CD14-positive monocyte (primary cell): ENCODE results near the gene CHIT1. TPM values are rescaled to one million over a fixed set of nuclear protein-coding genes. Genes with fewer than 3 reads are reported as not detected.
A peak's percentile ranks its signal among the peaks of the same experiment; 100 is the strongest.

Source experiments
- DNase-seq, 3 donors: peaks; one replicate each; pipeline ENCODE4 v3.0.0-alpha.2; 2011 to 2022
- H2AFZ ChIP-seq: 2 replicates; pipeline ENCODE4 v1.6.0; 2012; ENCODE audit warnings: mild to moderate bottlenecking, low read depth, low read length, inconsistent platforms; ENCODE audit not compliant: insufficient read depth, poor library complexity, severe bottlenecking
- H3K27ac ChIP-seq, 2 donors: 1 replicate in 1 of 2; 2 replicates in 1 of 2; pipeline ENCODE4 v1.5.1; 2012 to 2013; ENCODE audit warnings: low read length in 2 of 2, control low read depth in 1 of 2, inconsistent platforms in 1 of 2, low read depth in 1 of 2, mild to moderate bottlenecking in 1 of 2
- H3K27me3 ChIP-seq, 2 donors: one replicate each; pipeline versions ENCODE4 v1.6.0 to v1.6.1; 2011 to 2013; ENCODE audit warnings: low read length in 2 of 2; ENCODE audit not compliant: control insufficient read depth in 2 of 2, insufficient read depth in 2 of 2
- H3K36me3 ChIP-seq, 2 donors: replicated peaks in 1 of 2; 1 replicate in 1 of 2; 2 replicates in 1 of 2; pipeline versions ENCODE4 v1.5.1 to v1.6.1; 2012 to 2013; ENCODE audit warnings: low read length in 2 of 2, control low read depth in 1 of 2, inconsistent platforms in 1 of 2, mild to moderate bottlenecking in 1 of 2; ENCODE audit not compliant: insufficient read depth in 2 of 2, control insufficient read depth in 1 of 2
- H3K4me1 ChIP-seq, 2 donors: 1 replicate in 1 of 2; 2 replicates in 1 of 2; pipeline versions ENCODE4 v1.5.1 to v1.6.1; 2012 to 2013; ENCODE audit warnings: low read length in 2 of 2, control low read depth in 1 of 2, inconsistent platforms in 1 of 2, mild to moderate bottlenecking in 1 of 2, moderate library complexity in 1 of 2; ENCODE audit not compliant: insufficient read depth in 2 of 2, control insufficient read depth in 1 of 2
- H3K4me2 ChIP-seq: replicated peaks from 2 replicates; pipeline ENCODE3; 2012; ENCODE audit warnings: low read length, moderate library complexity, mild to moderate bottlenecking; ENCODE audit not compliant: poor library complexity, severe bottlenecking; ENCODE audit errors: extremely low read depth
- H3K4me3 ChIP-seq, 3 experiments: fragments of 200-600 bp in 1 of 3; sonication (generic) in 1 of 3; replicated peaks in 1 of 3; 1 replicate in 2 of 3; 2 replicates in 1 of 3; pipeline ENCODE4 v1.5.1; 2011 to 2013; ENCODE audit warnings: low read length in 3 of 3, mild to moderate bottlenecking in 3 of 3, control low read depth in 2 of 3, low read depth in 2 of 3, inconsistent platforms in 1 of 3, moderate library complexity in 1 of 3
- H3K79me2 ChIP-seq: 2 replicates; pipeline ENCODE4 v1.6.0; 2012; ENCODE audit warnings: mild to moderate bottlenecking, control low read depth, inconsistent platforms, low read length, moderate library complexity; ENCODE audit not compliant: insufficient read depth
- H3K9ac ChIP-seq: 2 replicates; pipeline ENCODE4 v1.6.0; 2017; ENCODE audit warnings: low read length, mild to moderate bottlenecking; ENCODE audit not compliant: insufficient read depth, poor library complexity, severe bottlenecking
- H3K9me3 ChIP-seq, 2 donors: replicated peaks in 1 of 2; 1 replicate in 1 of 2; 2 replicates in 1 of 2; pipeline versions ENCODE4 v1.5.1 to v1.6.1; 2012 to 2013; ENCODE audit warnings: low read length in 2 of 2, control low read depth in 1 of 2; ENCODE audit not compliant: control insufficient read depth in 1 of 2, insufficient read depth in 1 of 2
- H4K20me1 ChIP-seq: 2 replicates; pipeline ENCODE4 v1.6.0; 2012; ENCODE audit warnings: mild to moderate bottlenecking, low read length, control low read depth, moderate library complexity; ENCODE audit not compliant: insufficient read depth
- H3K27ac Mint-ChIP-seq, 7 donors: one replicate each; pipeline ENCODE4 v1.8.0; 2020; ENCODE audit warnings: mild to moderate bottlenecking in 7 of 7, mixed read lengths in 7 of 7, moderate library complexity in 6 of 7, inconsistent platforms in 2 of 7
- H3K27me3 Mint-ChIP-seq, 3 donors: one replicate each; pipeline ENCODE4 v1.8.0; 2021 to 2022; ENCODE audit warnings: low read depth in 3 of 3, mild to moderate bottlenecking in 3 of 3, mixed read lengths in 3 of 3, moderate library complexity in 3 of 3, inconsistent platforms in 1 of 3
- H3K36me3 Mint-ChIP-seq, 2 donors: one replicate each; pipeline ENCODE4 v1.8.0; 2020; ENCODE audit warnings: mixed read lengths in 2 of 2, inconsistent platforms in 1 of 2, mild to moderate bottlenecking in 1 of 2
- H3K4me1 Mint-ChIP-seq: one replicate; pipeline ENCODE4 v1.8.0; 2020; ENCODE audit warnings: mild to moderate bottlenecking, mixed read lengths
- H3K4me3 Mint-ChIP-seq, 2 donors: one replicate each; pipeline ENCODE4 v1.8.0; 2020; ENCODE audit warnings: mild to moderate bottlenecking in 2 of 2, mixed read lengths in 2 of 2, moderate library complexity in 1 of 2
- H3K9me3 Mint-ChIP-seq, 7 donors: one replicate each; pipeline ENCODE4 v1.8.0; 2020 to 2022; ENCODE audit warnings: mixed read lengths in 7 of 7, mild to moderate bottlenecking in 6 of 7, moderate library complexity in 6 of 7, inconsistent platforms in 2 of 7
- CTCF ChIP-seq: fragments of 200-600 bp; IDR thresholded peaks from one replicate; pipeline ENCODE4 v1.8.0; 2022; ENCODE audit warnings: antibody characterized with exemption, mild to moderate bottlenecking
- WGBS: methylation state at CpG from one replicate; pipeline ENCODE4 v1.1.5; 2013; ENCODE audit warnings: missing lambda C conversion rate; ENCODE audit not compliant: insufficient coverage; 5-methylcytosine and 5-hydroxymethylcytosine counted together
- intact Hi-C, 2 donors: fragments of 100-400 bp; cut with micrococcal nuclease; formaldehyde crosslinking; loops; one replicate each; pipeline versions ENCODE4 v1.15.0 to v1.15.1; 2023
- polyA plus RNA-seq, 3 donors: library from polyadenylated mRNA; depleted of rRNA in 1 of 3; unstranded in 2 of 3; stranded (reverse) in 1 of 3; fragments of 300-500 nt in 2 of 3; fragments of >200 nt in 1 of 3; fragmentation: Illumina TruSeq in 2 of 3; gene quantifications; 1 replicate in 2 of 3; 2 replicates in 1 of 3; pipeline ENCODE4 v1.2.3, GENCODE V29; 2012 to 2021

Gene CHIT1
- polyA plus RNA-seq, 3 donors = 0.08 to 0.51 TPM; not detected in 1

GRCh38 chr1:203211812-203212211, 17.7 kb downstream of the CHIT1 start:
- Mint-ChIP-seq H3K36me3 (no peaks in the 10 kb centered on the region), H3K27ac (peak overlapping the region in 1 of 7 donors; percentile 63), H3K4me3 (no peak overlapping the region), H3K4me1 (peaks cover 26% of the 10 kb centered on the region), H3K27me3 (peaks cover 3 to 14% (median 12%) of the 10 kb centered on the region in 3 donors), H3K9me3 (no peaks in the 10 kb centered on the region)
- WGBS = 100% methylated on average over 1 of the region's 3 CpGs
- Histone ChIP-seq H3K27me3 (no peaks in the 10 kb centered on the region), H3K4me3 (no peak overlapping the region), H4K20me1 (no peaks in the 10 kb centered on the region), H3K9ac (no peak overlapping the region), H3K79me2 (no peaks in the 10 kb centered on the region), H3K4me2 (no peak overlapping the region), H3K27ac (no peak overlapping the region), H3K36me3 (no peaks in the 10 kb centered on the region), H3K9me3 (no peaks in the 10 kb centered on the region), H2AFZ (no peak overlapping the region), H3K4me1 (peaks cover 19 to 26% of the 10 kb centered on the region in 2 donors)
- DNase-seq = no peak
- intact Hi-C loops = no loop called here
- no peak for TF ChIP-seq CTCF

GRCh38 chr1:203210988-203211387, 18.5 kb downstream of the CHIT1 start:
- H2AFZ ChIP-seq = no peak overlapping the region
- peaks cover 3 to 11% (median 6%) of the 10 kb centered on the region in 3 donors for H3K27me3 Mint-ChIP-seq
- no peak overlapping the region for H3K27ac Mint-ChIP-seq
- H3K27ac ChIP-seq = no peak overlapping the region
- peaks cover 24% of the 10 kb centered on the region in 2 donors for H3K4me1 ChIP-seq
- no peak for TF ChIP-seq CTCF
- no peaks in the 10 kb centered on the region for H3K79me2 ChIP-seq
- no peak for DNase-seq
- H3K4me3 ChIP-seq = no peak overlapping the region
- no peaks in the 10 kb centered on the region for H3K9me3 Mint-ChIP-seq
- peaks cover 27% of the 10 kb centered on the region for H3K4me1 Mint-ChIP-seq
- no peaks in the 10 kb centered on the region for H3K27me3 ChIP-seq
- no peak overlapping the region for H3K9ac ChIP-seq
- H3K36me3 ChIP-seq = no peaks in the 10 kb centered on the region
- no peaks in the 10 kb centered on the region for H4K20me1 ChIP-seq
- H3K4me2 ChIP-seq = no peak overlapping the region
- intact Hi-C loops = no loop called here
- no peaks in the 10 kb centered on the region for H3K36me3 Mint-ChIP-seq
- H3K9me3 ChIP-seq = no peaks in the 10 kb centered on the region
- no peak overlapping the region for H3K4me3 Mint-ChIP-seq
